Measurements from ENCODE around the gene GMPPB.
"Not testable (repeated sequence)": the region's sequence is repeated elsewhere in the genome, so short reads cannot be mapped to it uniquely, and the experiment has no call there.

GMPPB gene

GRCh38 chr3:49723628-49724551 lies at the start of gene GMPPB:
GMPPB (minus strand) TSS chr3:49723951; CDS start chr3:49723726, 225 bp downstream.
- peak; percentile 65 for TF ChIP-seq POLR2A (IDR thresholded peaks at IDR 0.05; ENCODE audit: low read depth, low read length)
- peak; percentile 20 for FAIRE-seq

GRCh38 chr3:49772703-49773102 lies 49.0 kb upstream of the GMPPB start:
- no peak for DNase-seq (ENCODE audit: insufficient read length, low spot score)
- no peak for TF ChIP-seq POLR2A (IDR thresholded peaks at IDR 0.05; ENCODE audit: low read depth, low read length)
- no peak for FAIRE-seq

More at GRCh38 chr3:49723628-49724551, at the start of gene GMPPB:
- peak; percentile 99 for DNase-seq (ENCODE audit: insufficient read length, low spot score)

GRCh38 chr3:49771340-49771938 lies 47.7 kb upstream of the GMPPB start:
- DNase-seq (ENCODE audit: insufficient read length, low spot score) (no peak), FAIRE-seq (no peak)
- TF ChIP-seq POLR2A (IDR thresholded peaks at IDR 0.05; ENCODE audit: low read depth, low read length), result no peak

GRCh38 chr3:49769926-49770325 lies 46.2 kb upstream of the GMPPB start:
- TF ChIP-seq POLR2A (IDR thresholded peaks at IDR 0.05; ENCODE audit: low read depth, low read length), result no peak
- DNase-seq (ENCODE audit: insufficient read length, low spot score) (no peak), FAIRE-seq (no peak)

GRCh38 chr3:49769286-49769915 lies 45.6 kb upstream of the GMPPB start:
- DNase-seq (ENCODE audit: insufficient read length, low spot score) (no peak), FAIRE-seq (no peak)
- no peak for TF ChIP-seq POLR2A (IDR thresholded peaks at IDR 0.05; ENCODE audit: low read depth, low read length)

GRCh38 chr3:49763981-49764380 lies 40.2 kb upstream of the GMPPB start:
- DNase-seq (ENCODE audit: insufficient read length, low spot score), result no peak
- FAIRE-seq, result no peak
- no peak for TF ChIP-seq POLR2A (IDR thresholded peaks at IDR 0.05; ENCODE audit: low read depth, low read length)

GRCh38 chr3:49761661-49762060 lies 37.9 kb upstream of the GMPPB start:
- FAIRE-seq (no peak), DNase-seq (ENCODE audit: insufficient read length, low spot score) (no peak)
- no peak for TF ChIP-seq POLR2A (IDR thresholded peaks at IDR 0.05; ENCODE audit: low read depth, low read length)

- no peak for TF ChIP-seq POLR2A (IDR thresholded peaks at IDR 0.05; ENCODE audit: low read depth, low read length)
- no peak for DNase-seq (ENCODE audit: insufficient read length, low spot score)
- no peak for FAIRE-seq
These were observed 35.5 kb upstream of the GMPPB start for GRCh38 chr3:49759226-49759625.

- TF ChIP-seq POLR2A (IDR thresholded peaks at IDR 0.05; ENCODE audit: low read depth, low read length), result no peak
- no peak for FAIRE-seq
These were observed 33.4 kb upstream of the GMPPB start for GRCh38 chr3:49757197-49757596.

GRCh38 chr3:49756036-49756435 lies 32.3 kb upstream of the GMPPB start:
- DNase-seq (ENCODE audit: insufficient read length, low spot score) (no peak), FAIRE-seq (no peak)
- no peak for TF ChIP-seq POLR2A (IDR thresholded peaks at IDR 0.05; ENCODE audit: low read depth, low read length)

More at GRCh38 chr3:49757197-49757596, 33.4 kb upstream of the GMPPB start:
- DNase-seq (ENCODE audit: insufficient read length, low spot score), result no peak

- FAIRE-seq (no peak), DNase-seq (ENCODE audit: insufficient read length, low spot score) (no peak)
- no peak for TF ChIP-seq POLR2A (IDR thresholded peaks at IDR 0.05; ENCODE audit: low read depth, low read length)
These were observed 30.8 kb upstream of the GMPPB start for GRCh38 chr3:49754536-49754935.

- TF ChIP-seq POLR2A (IDR thresholded peaks at IDR 0.05; ENCODE audit: low read depth, low read length), result no peak
- no peak for DNase-seq (ENCODE audit: insufficient read length, low spot score)
- no peak for FAIRE-seq
These were observed 27.8 kb upstream of the GMPPB start for GRCh38 chr3:49751501-49751900.

- TF ChIP-seq POLR2A (IDR thresholded peaks at IDR 0.05; ENCODE audit: low read depth, low read length), result no peak
- no peak for DNase-seq (ENCODE audit: insufficient read length, low spot score)
- no peak for FAIRE-seq
These were observed 26.3 kb upstream of the GMPPB start for GRCh38 chr3:49750056-49750455.

- not testable (repeated sequence) for FAIRE-seq; DNase-seq (ENCODE audit: insufficient read length, low spot score)
These were observed 25.1 kb upstream of the GMPPB start for GRCh38 chr3:49748874-49749273.
